Measurements from ENCODE around the gene ST14.

ST14 gene

DNA sequence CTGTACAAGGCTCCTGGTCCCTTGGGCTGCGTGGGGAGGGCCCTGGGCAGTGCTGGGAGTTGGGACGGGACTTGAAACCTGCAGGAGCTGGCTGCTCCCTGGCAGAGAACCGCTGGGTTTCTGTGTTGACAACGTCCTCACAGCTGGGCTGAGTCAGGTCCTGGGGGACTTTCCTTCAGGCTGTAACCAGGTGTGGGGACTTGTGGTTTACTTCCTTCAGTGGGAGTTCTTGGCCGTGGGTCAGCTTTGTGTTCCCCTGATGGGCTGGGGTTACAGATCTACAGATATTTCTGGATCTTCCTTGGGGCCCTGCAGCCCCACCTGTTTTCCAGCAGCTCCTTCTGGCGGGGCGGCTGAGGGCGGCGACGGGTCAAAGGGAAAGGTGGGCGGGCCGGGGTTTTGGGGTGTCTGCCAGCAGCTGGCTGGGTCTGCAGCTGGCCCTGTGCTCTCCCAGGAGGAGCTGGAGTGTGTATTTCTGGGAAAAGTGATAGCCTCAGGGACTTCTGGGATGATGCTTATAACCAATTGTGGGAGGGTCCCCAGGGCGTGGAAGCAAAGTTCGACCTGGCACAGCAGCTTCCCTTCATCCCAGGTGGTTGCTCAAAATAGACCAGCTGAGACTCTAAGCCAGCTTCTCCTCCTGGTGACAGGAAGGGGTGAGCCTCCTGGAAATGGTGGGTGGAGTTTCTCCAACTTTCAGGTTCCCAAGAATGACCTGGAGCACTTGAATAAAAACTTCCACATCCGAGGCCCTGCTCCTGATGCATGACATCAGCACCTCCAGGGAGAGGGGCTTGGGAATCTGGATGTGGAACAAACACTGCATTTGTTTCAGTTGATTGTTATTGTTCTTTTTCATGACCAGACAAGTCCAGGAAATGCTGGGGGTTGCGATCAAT lies 19.1 kb downstream of the ST14 start:
- ChIA-PET POLR2A (no interaction called here), CTCF (no interaction called here)
- Histone ChIP-seq H3K4me3 (ENCODE audit: low read depth, low read length) (no peak overlapping the region), H3K4me1 (ENCODE audit: control insufficient read depth, insufficient read depth, low read length) (no peaks in the 10 kb centered on the region), H3K27ac (ENCODE audit: extremely low read depth, low read depth, low read length) (no peak overlapping the region), H3K9me3 (ENCODE audit: control insufficient read depth, insufficient read depth, low read depth, low read length) (no peaks in the 10 kb centered on the region), H3K36me3 (ENCODE audit: control insufficient read depth in 2 of 2, insufficient read depth in 1 of 2, low read length in 2 of 2) (no peaks in the 10 kb centered on the region)
- TF ChIP-seq ZBTB17 (tag by site-specific recombination; IDR thresholded peaks at IDR 0.05) (no peak), ZNF664 (tag by site-specific recombination; IDR thresholded peaks at IDR 0.05) (no peak), BCL11B (tag by site-specific recombination; IDR thresholded peaks at IDR 0.05; ENCODE audit: low read depth) (no peak), ZIC2 (tag by site-specific recombination; IDR thresholded peaks at IDR 0.05) (0 out of 2 replicates have a peak, but pooled peaks have one; percentile 9), SP3 (tag by site-specific recombination; IDR thresholded peaks at IDR 0.05) (no peak), ZBTB20 (tag by site-specific recombination; IDR thresholded peaks at IDR 0.05) (peak; percentile 50; the same call in 1 of the 2 replicates), ZNF830 (tag by site-specific recombination; IDR thresholded peaks at IDR 0.05; ENCODE audit: low read depth) (no peak), ZNF24 (tag by site-specific recombination; IDR thresholded peaks at IDR 0.05) (no peak)

DNA sequence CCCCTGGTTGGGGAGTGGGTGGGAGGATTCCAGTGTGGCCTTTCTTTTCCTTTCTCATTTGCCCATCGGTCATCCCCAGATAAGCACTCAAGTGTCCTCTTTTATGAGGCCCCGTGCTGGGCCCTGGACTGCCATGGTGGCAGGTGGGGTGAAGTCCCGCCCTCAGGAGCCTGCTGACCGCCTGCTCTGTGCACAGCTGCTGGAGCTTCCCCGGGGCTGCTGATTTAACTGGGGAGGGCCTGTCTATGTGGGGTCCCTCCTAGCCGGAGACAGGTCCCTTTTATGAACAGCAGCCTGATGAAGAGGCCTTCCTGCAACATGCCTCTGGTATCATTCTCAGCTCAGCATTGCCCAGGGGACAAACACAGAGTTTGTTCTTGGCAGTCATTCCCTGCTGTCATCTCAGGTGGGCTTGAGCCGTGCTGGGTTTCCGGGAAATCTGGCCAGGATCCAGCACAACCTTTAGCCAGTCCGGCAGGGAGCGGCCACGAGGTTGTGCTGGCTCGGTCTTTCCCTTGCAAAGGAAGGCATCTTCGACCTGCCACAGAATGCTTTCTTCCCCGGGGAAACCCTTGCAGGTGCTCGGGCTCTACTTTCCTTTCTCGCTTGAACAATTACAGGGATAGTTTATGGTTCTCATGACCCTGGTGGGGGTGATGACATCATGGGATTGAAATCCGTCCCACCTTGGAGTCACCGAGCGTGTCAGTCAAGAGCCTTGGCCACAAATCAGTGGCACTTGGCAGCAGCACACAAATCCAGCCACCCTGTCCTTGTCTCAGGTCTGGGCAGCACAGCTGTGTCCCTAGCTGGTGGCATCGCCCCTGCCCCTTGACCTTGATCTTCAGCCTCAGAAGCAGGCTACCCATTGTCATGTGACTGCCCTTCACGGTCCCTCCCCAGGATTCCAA lies 20.1 kb downstream of the ST14 start:
- ChIA-PET CTCF (no interaction called here), POLR2A (interaction anchor here (0.6 kb wide), 1 partner anchor 11 kb away, joined by 5 read pairs; no protein-coding TSS in a partner anchor)
- no peak for TF ChIP-seq TCF7L2 (IDR thresholded peaks at IDR 0.05; ENCODE audit: borderline replicate concordance, low read depth, low read length)
- peak; percentile 36 for TF ChIP-seq GLIS1 (tag by site-specific recombination; IDR thresholded peaks at IDR 0.05)
- Histone ChIP-seq H3K4me1 (ENCODE audit: control insufficient read depth, insufficient read depth, low read length) (no peaks in the 10 kb centered on the region), H3K4me3 (ENCODE audit: low read depth, low read length) (no peak overlapping the region), H3K36me3 (ENCODE audit: control insufficient read depth in 2 of 2, insufficient read depth in 1 of 2, low read length in 2 of 2) (no peaks in the 10 kb centered on the region), H3K9me3 (ENCODE audit: control insufficient read depth, insufficient read depth, low read depth, low read length) (no peaks in the 10 kb centered on the region), H3K27ac (ENCODE audit: extremely low read depth, low read depth, low read length) (no peak overlapping the region)

DNA sequence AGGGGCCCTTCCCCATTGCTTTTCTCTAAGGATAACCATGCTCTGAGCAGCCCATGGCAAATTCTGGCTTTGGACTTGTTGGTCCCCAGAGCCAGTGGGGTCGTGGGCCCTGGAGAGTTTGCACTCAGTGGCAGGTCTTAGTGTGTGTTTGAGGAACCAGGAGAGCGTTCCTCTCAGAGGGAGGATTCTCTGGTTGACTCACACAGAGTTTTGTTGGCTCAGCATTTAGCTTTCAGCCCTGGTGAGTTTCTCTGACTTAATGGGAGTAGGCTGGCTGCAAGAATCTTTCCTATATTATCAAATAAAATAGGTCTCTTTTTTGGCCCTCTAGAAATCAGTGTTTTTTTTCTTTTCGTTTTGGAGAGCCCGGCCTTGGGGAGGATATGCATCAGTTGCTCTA lies 20.9 kb downstream of the ST14 start:
- ChIA-PET CTCF (no interaction called here), POLR2A (no interaction called here)
- H3K9me3 ChIP-seq (ENCODE audit: control insufficient read depth, insufficient read depth, low read depth, low read length), result no peaks in the 10 kb centered on the region
- peak; percentile 38; the same call in 1 of the 2 replicates for TF ChIP-seq GLIS1 (tag by site-specific recombination; IDR thresholded peaks at IDR 0.05)
- TF ChIP-seq, protein P1, sequence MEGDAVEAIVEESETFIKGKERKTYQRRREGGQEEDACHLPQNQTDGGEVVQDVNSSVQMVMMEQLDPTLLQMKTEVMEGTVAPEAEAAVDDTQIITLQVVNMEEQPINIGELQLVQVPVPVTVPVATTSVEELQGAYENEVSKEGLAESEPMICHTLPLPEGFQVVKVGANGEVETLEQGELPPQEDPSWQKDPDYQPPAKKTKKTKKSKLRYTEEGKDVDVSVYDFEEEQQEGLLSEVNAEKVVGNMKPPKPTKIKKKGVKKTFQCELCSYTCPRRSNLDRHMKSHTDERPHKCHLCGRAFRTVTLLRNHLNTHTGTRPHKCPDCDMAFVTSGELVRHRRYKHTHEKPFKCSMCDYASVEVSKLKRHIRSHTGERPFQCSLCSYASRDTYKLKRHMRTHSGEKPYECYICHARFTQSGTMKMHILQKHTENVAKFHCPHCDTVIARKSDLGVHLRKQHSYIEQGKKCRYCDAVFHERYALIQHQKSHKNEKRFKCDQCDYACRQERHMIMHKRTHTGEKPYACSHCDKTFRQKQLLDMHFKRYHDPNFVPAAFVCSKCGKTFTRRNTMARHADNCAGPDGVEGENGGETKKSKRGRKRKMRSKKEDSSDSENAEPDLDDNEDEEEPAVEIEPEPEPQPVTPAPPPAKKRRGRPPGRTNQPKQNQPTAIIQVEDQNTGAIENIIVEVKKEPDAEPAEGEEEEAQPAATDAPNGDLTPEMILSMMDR (tag by site-specific recombination; IDR thresholded peaks at IDR 0.05), result no peak
- no peaks in the 10 kb centered on the region for H3K4me1 ChIP-seq (ENCODE audit: control insufficient read depth, insufficient read depth, low read length)
- H3K36me3 ChIP-seq (ENCODE audit: control insufficient read depth in 2 of 2, insufficient read depth in 1 of 2, low read length in 2 of 2), result no peaks in the 10 kb centered on the region
- H3K27ac ChIP-seq (ENCODE audit: extremely low read depth, low read depth, low read length), result no peak overlapping the region
- no peak overlapping the region for H3K4me3 ChIP-seq (ENCODE audit: low read depth, low read length)

DNA sequence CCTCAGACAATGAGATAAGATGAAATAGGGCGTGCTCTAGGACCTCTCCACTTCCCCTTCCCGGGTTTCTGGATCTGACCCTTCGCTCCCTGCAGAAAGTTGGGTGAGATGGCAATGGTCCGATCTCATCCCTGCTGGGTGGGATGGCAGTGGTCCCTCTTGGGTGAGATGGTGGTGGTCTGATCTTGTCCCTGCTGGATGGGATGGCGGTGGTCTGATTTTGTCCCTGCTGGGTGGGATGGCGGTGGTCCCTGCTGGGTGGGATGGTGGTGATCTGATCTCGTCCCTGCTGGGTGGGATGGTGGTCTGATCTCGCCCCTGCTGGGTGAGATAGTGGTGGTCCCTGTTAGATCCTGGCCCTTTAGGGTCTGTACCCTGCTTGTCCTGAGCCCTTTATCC lies 21.3 kb downstream of the ST14 start:
- TF ChIP-seq ZFHX2 (tag by site-specific recombination; conservative IDR thresholded peaks at IDR 0.05) (no peak), ZNF501 (tag by site-specific recombination; IDR thresholded peaks at IDR 0.05) (no peak), ZNF629 (tag by site-specific recombination; IDR thresholded peaks at IDR 0.05) (no peak), TCF7L2 (IDR thresholded peaks at IDR 0.05; ENCODE audit: borderline replicate concordance, low read depth, low read length) (no peak), ZNF121 (tag by site-specific recombination; IDR thresholded peaks at IDR 0.05) (no peak), ZNF626 (tag by site-specific recombination; IDR thresholded peaks at IDR 0.05) (no peak)
- ChIA-PET CTCF (no interaction called here), POLR2A (no interaction called here)
- Histone ChIP-seq H3K4me1 (ENCODE audit: control insufficient read depth, insufficient read depth, low read length) (no peaks in the 10 kb centered on the region), H3K4me3 (ENCODE audit: low read depth, low read length) (no peak overlapping the region), H3K9me3 (ENCODE audit: control insufficient read depth, insufficient read depth, low read depth, low read length) (no peaks in the 10 kb centered on the region), H3K27ac (ENCODE audit: extremely low read depth, low read depth, low read length) (no peak overlapping the region), H3K36me3 (ENCODE audit: control insufficient read depth in 2 of 2, insufficient read depth in 1 of 2, low read length in 2 of 2) (no peaks in the 10 kb centered on the region)
